HS-27A (cell line): ENCODE measurements around the gene BOLA3.
A peak's percentile ranks its signal among the peaks of the same experiment; 100 is the strongest.
"Not testable (repeated sequence)": the region's sequence is repeated elsewhere in the genome, so short reads cannot be mapped to it uniquely, and the experiment has no call there.

Experiments
- DNase-seq: peaks from one replicate; pipeline ENCODE4 v3.0.0-alpha.2; 2012; ENCODE audit warnings: low read depth, missing footprints

BOLA3 gene

DNA sequence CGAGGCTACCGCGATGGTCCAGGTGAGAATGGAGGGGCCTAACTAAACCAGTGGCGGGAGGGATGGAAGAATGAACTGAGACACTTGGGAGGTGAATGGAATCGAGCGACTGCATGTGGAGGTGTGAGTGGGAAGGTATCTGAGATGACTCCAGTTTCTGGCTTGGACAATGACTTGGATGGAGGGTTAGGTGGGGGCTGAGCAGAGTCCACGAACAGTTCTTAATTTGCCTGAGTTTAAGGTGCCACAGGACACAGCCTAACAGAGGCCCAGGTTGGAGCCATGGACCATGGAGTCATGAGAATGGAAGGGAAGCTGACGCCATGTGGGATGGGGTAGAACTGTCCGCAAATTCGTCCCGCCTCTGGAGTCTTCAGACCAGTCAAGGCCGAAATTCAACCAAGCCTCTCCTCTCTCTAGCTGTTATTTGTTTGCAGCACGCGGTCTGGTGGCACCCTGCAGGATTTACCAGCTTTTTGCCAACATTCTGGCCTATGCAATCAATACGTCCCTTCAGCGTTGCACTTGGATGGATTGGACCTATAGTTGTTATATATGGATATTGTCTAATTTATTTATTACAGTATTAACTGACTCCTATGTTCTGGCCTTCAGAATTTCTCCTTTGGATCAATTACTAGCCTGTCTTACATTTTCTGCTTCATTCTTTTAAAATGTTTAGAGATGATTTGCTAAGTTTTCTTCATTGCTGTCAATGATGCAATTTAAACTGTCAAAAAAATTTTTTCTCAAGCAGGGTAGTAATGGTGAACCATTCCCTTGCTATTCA, 940 bp upstream of the BOLA3 start:
- DNase-seq: no peak

- peak; percentile 33 for DNase-seq
Observed at GRCh38 chr2:74146929-74147726, 584 bp downstream of the BOLA3 start.

DNA sequence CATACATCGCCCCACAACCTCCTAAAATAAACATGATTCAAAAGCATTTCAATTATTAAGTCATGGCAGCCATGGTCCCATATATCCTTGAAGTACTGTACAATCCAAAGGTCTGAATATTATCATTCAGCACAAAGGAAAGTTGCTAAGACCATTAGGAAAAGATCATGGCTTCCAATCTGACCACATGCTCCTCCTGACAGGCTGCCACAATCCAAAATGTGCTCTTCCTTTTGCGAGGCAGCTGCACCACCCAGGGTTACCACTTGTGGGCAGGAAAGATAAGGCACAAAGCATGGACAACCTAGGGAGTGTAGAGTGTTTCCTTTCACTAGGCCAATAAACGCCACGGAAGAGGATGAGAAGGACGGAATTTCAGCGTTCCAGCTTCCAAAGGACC, 5.4 kb downstream of the BOLA3 start:
- no peak for DNase-seq

DNA sequence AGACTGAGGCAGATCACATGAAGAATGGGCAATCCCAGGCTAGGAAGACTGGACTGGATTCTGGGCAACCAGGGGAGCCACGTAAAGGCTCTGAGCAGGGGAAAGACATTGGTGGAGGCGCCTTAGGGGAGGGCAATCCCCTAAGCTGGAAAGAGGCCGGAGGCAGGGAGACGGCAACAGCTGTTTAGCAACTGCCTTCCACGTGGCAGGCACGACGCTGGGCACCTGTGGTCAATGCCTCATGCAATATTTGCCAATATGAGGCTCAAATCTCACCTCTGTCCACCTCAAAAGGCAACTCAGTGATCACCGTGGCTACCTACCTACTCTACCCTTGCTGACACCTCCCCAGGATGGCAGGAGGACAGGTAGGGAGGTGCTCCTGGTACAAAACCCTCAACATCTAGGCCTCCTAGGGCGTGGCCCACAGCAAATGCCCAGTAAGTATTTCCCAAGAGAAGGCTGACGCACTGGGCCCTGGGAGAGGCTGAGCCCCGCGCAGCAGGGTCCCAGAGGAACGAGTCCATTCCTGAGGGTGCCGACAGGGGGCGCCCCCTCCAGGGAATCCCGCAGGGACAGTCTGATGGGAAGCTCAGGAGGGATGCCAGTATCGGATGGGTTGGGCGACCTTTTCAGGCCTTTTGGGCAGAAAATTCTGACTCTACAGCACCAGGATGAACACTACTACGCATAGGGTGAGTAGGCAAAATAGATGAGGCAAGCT, 8.9 kb downstream of the BOLA3 start:
- DNase-seq: no peak

DNA sequence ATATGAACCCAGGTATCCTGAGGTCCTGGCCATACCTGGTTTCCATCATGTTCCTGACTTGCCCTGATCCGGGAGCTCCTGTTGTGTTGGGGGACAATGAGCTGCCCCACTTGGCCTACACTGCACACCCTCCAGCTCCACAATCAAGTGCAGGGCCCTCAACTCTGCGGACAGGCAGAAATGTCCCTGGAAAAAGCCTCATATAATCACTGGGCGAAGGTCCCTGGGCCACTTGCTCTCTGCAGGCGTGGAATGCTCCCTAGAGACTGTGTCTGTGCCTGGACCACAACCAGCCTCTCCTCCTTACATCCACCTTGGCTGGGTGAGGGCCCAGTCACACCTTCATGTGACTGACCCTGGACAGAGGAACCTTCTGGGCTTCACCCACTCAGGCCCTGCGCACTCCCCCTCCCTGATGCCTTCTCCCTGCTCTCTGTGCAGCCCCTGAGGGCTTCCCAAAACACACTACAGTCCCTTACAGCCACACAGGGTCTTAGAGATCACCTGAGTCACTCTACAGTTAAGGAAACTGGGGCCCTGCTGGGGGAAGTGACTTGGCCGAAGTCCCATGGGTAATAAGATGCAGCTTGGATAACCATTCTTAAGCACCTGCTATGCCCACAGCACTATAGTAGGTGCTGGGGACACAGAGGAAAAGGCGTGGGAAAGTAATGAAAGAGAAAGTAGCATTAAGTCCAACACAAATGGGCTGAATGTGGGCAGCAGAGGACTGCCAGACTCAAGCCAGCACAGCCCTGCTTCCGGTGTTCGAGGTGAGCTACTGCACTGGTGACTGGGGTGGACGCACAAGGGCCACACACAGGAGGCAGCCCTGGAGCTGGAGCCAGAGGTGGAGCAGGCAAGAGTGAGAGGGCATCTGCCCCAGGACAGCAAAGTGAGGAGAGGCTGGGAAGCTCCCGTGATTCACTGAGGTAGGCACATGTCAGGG, 9.8 kb downstream of the BOLA3 start:
- DNase-seq: no peak

DNA sequence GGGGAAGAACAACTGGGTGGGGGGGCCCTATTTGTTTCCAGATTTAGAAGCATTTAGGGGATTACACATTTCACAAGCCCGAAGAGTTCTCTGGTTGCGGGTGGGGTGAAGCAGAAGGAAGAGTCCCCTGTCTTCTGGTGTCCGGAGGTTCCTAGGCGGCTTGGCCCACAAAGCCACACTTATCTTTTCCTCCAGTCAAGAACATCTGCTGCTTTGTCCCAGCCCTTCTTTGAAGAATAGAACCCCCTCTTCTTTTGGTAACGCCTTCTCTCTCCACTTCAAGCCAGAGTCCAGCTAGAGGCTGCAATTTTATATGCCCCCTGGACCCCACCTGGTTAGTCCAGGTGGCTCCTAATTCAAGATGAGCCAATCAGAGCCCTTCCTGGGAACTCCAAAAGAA, 15.8 kb downstream of the BOLA3 start:
- DNase-seq: no peak

- DNase-seq: no peak
Observed at GRCh38 chr2:74130211-74130995, 17.3 kb downstream of the BOLA3 start.

- no peak for DNase-seq
Observed at GRCh38 chr2:74128206-74128605, 19.5 kb downstream of the BOLA3 start.

DNA sequence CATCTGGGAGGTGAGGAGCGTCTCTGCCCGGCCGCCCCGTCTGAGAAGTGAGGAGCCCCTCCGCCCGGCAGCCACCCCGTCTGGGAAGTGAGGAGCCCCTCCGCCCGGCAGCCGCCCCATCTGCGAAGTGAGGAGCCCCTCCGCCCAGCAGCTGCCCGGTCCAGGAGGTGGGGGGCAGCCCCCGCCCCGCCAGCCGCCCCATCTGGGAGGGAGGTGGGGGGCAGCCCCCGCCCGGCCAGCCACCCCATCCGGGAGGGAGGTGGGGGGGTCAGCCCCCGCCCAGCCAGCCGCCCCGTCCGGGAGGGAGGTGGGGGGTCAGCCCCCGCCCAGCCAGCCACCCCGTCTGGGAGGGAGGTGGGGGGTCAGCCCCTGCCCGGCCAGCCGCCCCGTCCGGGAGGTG, 23.8 kb downstream of the BOLA3 start:
- DNase-seq: not testable (repeated sequence)

GRCh38 chr2:74121846-74122245, 25.9 kb downstream of the BOLA3 start:
- DNase-seq: not testable (repeated sequence)

DNA sequence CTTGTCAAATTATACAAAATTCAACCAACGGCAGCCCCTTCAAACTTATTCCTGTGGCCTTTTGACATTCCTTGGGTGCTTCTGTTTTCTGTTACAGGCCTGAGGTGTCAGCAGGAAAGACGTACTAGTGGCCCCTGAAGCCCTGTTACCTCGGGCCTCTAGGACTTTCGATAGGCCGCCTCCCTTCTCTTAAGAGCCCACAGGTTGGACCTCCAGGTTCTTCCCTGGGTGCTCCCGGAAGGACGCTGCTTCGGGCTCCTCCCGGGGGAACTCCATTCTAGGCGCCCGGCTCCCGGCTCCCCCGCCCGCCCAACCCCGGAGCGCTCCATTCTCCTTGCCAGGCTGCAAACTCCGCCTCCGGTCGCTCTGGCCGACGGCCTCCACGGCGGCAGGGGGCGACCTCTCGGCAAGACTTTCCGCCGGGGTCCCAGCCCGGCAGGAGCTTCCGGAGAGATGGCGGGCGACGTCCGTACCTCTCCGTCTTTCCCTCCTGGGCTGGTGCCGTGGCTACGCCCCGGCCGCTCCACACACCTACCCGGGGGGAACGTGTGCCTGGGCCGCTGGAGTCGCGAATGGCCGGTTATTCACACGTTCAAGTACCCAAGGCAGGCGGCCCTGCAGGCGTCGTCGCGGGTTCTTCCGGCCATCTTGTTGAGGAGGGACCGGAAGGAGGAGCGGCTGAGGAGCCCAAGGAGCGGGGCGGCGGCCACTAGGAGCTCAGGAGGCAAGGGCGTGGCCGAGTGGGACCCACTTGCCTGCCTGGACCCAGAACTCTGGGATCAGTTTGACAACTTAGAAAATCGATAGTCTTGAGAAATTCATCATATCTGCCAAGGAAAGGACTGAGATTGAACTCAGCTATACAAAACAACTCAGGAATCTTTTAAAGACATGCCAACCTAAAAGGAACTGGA, 27.5 kb downstream of the BOLA3 start:
- DNase-seq: peak; percentile 80

DNA sequence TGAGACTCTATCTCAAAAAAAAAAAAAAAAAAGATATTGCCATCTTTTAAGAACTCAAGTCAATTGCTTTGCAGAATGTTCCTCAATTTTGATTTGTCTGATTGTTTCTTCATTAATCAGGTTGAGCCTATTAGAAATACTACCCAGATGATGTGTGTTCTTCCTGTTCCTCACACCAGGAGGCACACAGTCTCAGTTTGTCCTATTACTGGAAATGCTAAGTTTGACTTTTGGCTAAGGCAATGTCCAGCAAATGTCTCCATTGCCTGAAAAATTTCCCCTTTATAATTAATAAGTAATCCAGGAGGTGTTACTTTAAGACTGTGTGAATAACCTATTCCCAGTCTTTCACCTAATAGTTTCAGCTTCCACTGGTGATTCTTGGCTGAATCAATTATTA, 28.4 kb downstream of the BOLA3 start:
- DNase-seq: no peak

DNA sequence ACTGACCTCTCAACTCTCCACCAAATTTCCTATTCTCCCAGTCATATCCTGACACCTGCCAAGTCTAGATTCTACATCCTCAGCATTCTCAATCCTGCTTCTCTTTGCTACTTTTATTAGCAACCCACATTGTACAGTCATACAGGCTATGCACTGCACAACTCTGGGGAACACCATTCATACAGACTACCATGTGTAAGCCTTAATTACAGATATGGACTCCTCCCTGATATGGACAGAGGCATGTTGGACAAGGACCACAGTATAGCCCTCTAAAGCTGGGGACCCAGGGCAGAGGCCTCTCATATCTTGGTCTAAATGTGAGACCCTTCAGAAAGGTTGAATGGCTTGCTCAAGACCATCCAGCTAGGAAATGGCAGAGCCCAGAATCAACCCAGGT, 36.3 kb downstream of the BOLA3 start:
- DNase-seq: no peak

GRCh38 chr2:74110537-74110936, 37.2 kb downstream of the BOLA3 start:
- no peak for DNase-seq

DNA sequence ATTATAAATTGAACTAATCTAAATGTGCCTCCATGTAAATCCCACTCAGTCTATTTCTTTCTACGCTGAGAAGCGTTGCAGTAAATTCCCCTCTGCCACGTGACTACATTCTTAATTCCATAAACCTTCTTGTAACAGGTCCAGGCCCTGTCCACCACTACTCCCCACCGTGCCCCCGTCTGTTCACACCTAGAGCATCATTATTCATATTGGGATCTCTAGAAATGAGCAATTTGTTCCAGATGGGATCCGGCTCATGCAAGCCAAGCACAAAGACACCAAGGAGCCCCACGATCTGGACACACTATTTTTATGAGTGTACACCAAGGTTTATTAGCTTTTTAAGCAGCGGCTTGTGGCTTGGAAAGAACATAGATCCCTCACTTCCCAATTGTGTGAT, 38.2 kb downstream of the BOLA3 start:
- no peak for DNase-seq

DNA sequence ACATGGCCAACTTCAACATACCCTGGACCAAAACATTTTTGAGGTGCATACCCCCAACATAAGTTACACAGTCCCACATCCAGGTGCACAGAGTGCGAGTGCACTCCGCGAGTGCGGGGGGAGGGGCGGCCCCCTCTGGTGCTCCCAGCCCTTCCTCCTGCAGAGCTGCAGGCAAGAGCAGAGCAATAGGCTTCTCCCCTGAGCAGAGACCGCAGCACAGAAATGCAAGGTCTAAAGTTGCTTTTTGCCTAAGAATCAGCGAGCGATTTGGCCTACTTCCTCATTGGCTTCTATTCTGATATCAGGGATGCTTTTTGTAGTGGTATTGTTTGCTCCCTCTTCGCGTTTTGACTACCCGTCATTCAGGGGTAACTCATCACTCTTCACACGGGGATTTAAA, 40.6 kb downstream of the BOLA3 start:
- DNase-seq: no peak

GRCh38 chr2:74105413-74105812, 42.3 kb downstream of the BOLA3 start:
- DNase-seq: no peak

DNA sequence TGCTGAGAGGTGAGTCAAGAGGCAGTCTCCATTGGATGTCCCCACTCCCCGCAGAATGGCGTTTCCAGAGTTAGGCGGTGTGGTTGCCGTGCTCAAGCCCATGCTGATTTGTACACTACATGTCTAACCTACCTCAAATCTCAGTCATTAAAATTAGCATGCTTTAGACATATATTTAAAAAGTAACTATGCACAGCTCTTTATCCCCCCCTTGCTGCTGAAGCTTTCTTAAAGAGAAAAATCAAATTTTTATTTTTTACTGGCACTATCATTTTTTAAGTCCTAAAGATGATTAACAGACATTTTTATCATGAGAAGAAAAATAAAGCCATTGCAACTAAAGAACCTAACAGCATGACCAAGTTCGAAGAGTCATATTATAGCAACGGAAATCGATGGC, 42.9 kb downstream of the BOLA3 start:
- no peak for DNase-seq

- no peak for DNase-seq
Observed at GRCh38 chr2:74103763-74104162, 43.9 kb downstream of the BOLA3 start.

DNA sequence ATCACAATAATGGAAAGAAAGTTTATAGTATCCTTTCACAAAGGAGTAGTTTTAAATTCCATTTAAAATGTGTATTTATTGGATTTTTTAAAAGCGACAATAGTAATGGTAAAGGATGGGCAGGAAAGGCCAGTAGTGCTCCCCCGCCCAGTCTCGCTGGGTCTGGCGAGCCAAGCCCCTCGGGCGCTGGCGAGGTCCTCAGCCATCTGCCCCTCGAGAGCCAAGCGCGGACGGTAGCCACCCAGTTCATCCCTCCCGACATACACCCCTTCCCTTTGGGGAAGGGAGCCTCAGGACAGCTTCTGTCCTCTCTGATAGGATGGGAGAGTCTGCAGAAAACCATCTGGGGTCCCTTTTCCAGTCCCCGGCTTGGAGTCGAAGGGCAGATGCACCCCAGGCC, 45.2 kb downstream of the BOLA3 start:
- no peak for DNase-seq
